HG03064 (cell line): ENCODE data around the gene QPCTL.
A peak's percentile ranks its signal among the peaks of the same experiment; 100 is the strongest.
"Not testable (repeated sequence)": the region's sequence is repeated elsewhere in the genome, so short reads cannot be mapped to it uniquely, and the experiment has no call there.

Experiments
- ATAC-seq: cut with Tn5 transposase; IDR thresholded peaks from one replicate; pipeline ENCODE4 v1.9.1; 2021; ENCODE audit warnings: low read depth; ENCODE audit not compliant: unreplicated experiment

QPCTL gene

GRCh38 chr19:45716359-45717130 is 24.1 kb downstream of the QPCTL start:
- no peak for ATAC-seq

DNA sequence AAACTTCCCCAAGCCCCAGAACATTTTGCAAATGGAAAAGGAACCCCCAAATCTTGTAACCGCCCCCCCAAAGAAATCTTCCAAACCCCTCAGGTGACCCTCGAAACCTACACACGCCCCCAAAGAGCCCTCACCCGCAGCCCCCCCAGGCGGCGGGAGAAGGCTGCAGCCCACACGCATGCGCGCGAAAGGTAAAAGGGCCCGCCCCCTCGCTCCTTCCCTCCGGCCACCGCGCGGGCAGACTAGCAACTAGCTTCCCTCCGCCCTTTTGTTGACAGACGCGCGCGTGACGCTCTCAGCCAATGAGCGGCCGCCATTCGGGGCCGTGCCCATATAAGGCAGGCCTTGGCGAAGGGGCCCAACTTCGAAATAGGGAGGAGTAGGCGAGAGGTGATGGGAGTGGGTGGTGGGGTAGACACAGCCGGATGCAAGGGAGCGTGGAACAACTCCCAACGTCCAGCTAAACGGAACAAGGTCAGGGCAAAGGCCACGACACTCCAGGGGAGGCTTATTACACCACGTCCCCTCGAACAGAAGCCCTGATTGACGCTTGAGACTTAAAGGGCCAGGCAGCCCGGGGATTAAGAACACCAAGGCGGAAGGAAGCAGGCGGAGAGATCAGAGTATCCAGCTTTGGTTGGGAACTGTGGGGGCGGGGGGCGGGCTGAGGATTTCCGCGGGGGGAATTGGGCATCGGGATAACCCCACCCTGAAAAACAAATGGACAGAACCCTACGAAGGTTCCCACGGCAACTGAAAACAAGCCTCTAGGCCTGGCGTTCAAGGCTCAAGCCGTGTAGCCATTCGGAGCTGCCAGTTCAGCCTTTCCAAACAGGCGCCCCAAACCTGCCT is 24.9 kb downstream of the QPCTL start:
- ATAC-seq: peak; percentile 75

- ATAC-seq: no peak
Measured at GRCh38 chr19:45717983-45718650, 25.7 kb downstream of the QPCTL start.

DNA sequence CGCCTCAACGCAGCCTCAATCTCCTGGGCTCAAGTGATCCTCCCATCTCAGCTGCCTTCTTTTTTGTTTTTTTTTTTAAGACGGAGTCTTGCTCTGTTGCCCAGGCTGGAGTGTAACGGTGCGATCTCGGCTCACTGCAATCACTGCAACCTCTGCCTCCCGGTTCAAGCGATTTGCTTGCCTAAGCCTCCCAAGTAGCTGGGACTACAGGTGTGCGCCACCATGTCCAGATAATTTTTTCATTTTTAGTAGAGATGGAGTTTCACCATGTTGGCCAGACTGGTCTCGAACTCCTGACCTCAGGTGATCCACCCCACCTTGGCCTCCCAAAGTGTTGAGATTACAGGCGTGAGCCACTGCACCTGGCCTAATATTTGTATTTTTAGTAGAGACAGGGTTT is 27.6 kb downstream of the QPCTL start:
- ATAC-seq: not testable (repeated sequence)

DNA sequence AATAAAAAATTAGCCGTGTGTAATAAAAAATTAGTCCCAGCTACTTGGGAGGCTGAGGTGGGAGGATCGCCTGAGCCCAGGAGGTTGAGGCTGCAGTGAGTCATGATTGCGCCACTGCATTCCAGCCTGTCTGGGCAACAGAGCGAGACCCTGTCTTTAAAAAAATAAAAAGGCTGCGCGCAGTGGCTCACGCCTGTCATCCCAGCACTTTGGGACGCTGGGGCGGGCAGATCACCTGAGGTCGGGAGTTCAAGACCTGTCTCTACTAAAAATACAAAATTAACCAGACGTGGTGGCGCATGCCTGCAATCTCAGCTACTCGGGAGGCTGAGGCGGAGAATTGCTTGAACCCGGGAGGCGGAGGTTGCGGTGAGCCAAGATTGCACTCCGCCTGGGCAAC is 36.2 kb downstream of the QPCTL start:
- ATAC-seq: not testable (repeated sequence)

GRCh38 chr19:45729800-45730290 is 37.4 kb downstream of the QPCTL start:
- ATAC-seq: no peak

- ATAC-seq: peak; percentile 83
Measured at GRCh38 chr19:45730368-45731288, 38.2 kb downstream of the QPCTL start, which contains the start of gene FBXO46. FBXO46 (minus strand) TSS chr19:45730896; CDS start chr19:45713495, 17,401 bp downstream.

DNA sequence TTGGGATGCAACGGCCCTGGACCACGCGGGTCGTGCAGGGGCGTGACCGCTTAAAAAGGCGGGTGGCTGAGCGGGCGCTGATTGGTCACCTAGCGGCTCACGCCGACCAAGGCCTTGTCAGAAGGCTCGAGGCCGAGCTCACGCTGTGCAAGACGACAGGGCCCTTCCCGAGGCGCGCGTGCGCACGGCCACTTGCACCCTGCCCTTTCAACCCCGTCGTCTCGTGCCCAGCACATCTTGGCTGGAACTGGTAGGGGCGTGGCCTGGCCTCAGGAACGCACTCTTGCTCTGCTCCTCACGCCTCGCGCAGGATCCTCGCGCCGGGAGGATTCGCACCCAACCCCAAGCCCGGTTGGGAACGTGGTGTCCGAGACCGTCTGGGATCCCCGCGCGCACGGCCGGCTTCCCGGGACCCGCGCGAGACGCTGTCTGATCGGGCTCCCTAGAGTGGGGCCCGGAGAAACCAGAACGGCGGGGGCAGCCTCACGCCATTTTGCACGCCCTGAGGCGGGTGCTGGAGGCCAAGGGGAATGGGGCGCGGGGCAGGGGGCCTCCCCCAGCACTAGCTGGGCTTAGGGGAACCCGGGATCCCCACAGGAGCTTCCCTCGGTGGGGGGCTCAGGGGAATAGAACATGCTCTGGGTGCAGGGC is 40.8 kb downstream of the QPCTL start, which contains the start of gene MEIOSIN:
MEIOSIN (plus strand) TSS at position 280 of the 651 bp plus-strand sequence. CDS start 1,938 bp downstream, outside the sequence.
- ATAC-seq: no peak

GRCh38 chr19:45739498-45740439 is 47.3 kb downstream of the QPCTL start:
- no peak for ATAC-seq

GRCh38 chr19:45742969-45743368 is 50.5 kb downstream of the QPCTL start:
- no peak for ATAC-seq

- no peak for ATAC-seq
Measured at GRCh38 chr19:45745606-45746005, 53.1 kb downstream of the QPCTL start.

GRCh38 chr19:45746866-45747265 is 54.4 kb downstream of the QPCTL start:
- no peak for ATAC-seq

DNA sequence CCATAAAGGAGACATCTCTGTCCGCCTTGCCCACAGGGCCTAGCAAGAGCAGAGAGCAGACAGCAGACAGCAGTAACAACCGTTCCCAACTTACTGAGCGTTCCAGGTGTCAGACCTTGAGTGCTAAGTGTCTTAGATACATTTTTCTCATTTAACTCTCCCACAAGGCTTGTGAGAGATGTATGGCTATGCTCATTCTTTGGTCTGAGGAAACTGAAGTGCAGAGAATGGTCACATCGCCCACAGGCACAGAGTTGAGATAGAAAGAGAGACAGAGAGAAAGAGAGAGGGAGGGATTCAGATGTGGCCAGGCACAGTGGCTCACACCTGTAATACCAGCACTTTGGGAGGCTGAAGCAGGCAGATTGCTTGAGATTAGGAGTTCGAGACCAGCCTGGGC is 55.0 kb downstream of the QPCTL start:
- no peak for ATAC-seq

- not testable (repeated sequence) for ATAC-seq
Measured at GRCh38 chr19:45751483-45751882, 59.0 kb downstream of the QPCTL start.

DNA sequence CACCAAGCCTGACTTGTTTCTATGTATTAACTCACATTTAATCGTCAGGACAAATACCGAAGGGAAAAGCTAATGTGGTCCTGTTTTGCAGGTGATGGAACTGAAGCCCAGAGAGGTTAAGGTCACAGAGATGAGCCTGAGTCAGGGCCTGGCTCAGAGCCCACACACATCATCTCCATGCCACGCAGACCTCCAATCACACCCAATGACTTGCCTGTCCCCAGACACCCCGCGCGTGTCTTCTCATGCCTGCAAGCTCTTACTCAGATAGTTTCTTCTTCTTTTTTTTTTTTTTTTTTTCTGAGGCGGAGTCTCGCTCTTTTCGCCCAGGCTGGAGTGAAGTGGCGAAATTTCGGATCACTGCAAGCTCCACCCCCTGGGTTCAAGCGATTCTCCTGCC is 60.2 kb downstream of the QPCTL start:
- no peak for ATAC-seq

GRCh38 chr19:45753548-45753947 is 61.1 kb downstream of the QPCTL start:
- ATAC-seq: no peak
